Measurements from ENCODE around the gene FOXD4L4.
"Not testable (repeated sequence)": the region's sequence is repeated elsewhere in the genome, so short reads cannot be mapped to it uniquely, and the experiment has no call there.

Gene FOXD4L4

DNA sequence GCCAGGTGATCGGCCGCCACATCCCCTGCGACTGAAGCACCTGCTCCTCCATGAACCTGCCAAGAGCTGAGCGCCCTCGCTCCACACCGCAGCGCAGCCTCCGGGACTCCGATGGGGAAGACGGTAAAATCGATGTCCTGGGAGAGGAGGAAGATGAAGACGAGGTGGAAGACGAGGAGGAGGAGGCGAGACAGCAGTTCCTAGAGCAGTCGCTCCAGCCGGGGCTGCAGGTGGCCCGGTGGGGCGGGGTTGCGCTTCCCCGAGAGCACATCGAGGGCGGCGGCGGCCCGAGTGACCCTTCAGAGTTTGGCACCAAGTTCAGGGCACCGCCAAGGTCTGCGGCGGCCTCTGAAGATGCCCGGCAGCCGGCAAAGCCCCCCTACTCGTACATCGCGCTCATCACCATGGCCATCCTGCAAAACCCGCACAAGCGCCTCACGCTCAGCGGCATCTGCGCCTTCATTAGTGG, at the start of gene FOXD4L4:
TSS of gene FOXD4L4 (plus strand) at position 51 of the 469 bp plus-strand sequence. CDS start at position 51, 0 bp downstream.
- not testable (repeated sequence) for H3K27me3 ChIP-seq (ENCODE audit: control insufficient read depth in 1 of 2, insufficient read depth in 2 of 2, low read length in 2 of 2); H3K4me1 ChIP-seq (ENCODE audit: control insufficient read depth, insufficient read depth, low read length); H3K9ac ChIP-seq (ENCODE audit: low read length in 2 of 2); H3K4me3 ChIP-seq (ENCODE audit: low read length in 2 of 2); H3K27ac ChIP-seq (ENCODE audit: low read length); H3K9me3 ChIP-seq (ENCODE audit: control insufficient read depth in 2 of 2, low read length in 2 of 2); H3K36me3 ChIP-seq (ENCODE audit: control insufficient read depth in 2 of 2, insufficient read depth in 2 of 2, low read length in 2 of 2)

DNA sequence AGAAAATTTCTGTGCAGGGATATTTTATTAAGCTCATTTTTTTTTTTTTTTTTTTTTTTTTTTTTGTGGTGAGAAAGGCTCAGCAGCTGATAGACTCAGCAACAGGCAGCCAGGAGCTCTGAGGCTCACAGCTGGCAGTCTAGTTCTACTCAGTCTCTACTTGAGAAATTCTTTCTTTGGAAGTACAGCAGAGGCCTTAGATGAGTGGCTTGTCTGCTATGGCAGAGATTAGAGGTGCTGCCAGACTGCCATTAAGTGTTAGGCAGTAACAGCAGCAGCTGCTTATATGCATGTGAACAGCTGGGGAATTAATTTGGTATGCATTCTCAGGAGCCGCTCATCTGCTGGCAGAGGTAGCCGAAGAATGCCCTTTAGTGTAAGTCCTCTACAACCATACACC, 33.4 kb upstream of the FOXD4L4 start:
- not testable (repeated sequence) for H3K4me3 ChIP-seq (ENCODE audit: low read length in 2 of 2); H3K27ac ChIP-seq (ENCODE audit: low read length); H3K9me3 ChIP-seq (ENCODE audit: control insufficient read depth in 2 of 2, low read length in 2 of 2); H3K9ac ChIP-seq (ENCODE audit: low read length in 2 of 2); H3K4me1 ChIP-seq (ENCODE audit: control insufficient read depth, insufficient read depth, low read length); H3K27me3 ChIP-seq (ENCODE audit: control insufficient read depth in 1 of 2, insufficient read depth in 2 of 2, low read length in 2 of 2); H3K36me3 ChIP-seq (ENCODE audit: control insufficient read depth in 2 of 2, insufficient read depth in 2 of 2, low read length in 2 of 2)

DNA sequence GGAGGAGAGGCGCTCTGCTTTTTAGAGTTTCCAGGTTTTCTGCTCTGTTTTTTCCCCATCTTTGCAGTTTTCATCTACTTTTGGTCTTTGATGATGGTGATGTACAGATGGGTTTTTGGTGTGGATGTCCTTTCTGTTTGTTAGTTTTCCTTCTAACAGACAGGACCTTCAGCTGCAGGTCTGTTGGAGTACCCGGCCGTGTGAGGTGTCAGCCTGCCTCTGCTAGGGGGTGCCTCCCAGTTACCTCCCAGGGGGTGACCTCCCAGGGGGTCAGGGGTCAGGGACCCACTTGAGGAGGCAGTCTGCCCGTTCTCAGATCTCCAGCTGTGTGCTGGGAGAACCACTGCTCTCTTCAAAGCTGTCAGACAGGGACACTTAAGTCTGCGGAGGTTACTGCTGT, 22.5 kb upstream of the FOXD4L4 start:
- not testable (repeated sequence) for H3K27me3 ChIP-seq (ENCODE audit: control insufficient read depth in 1 of 2, insufficient read depth in 2 of 2, low read length in 2 of 2); H3K27ac ChIP-seq (ENCODE audit: low read length); H3K9ac ChIP-seq (ENCODE audit: low read length in 2 of 2); H3K36me3 ChIP-seq (ENCODE audit: control insufficient read depth in 2 of 2, insufficient read depth in 2 of 2, low read length in 2 of 2); H3K4me1 ChIP-seq (ENCODE audit: control insufficient read depth, insufficient read depth, low read length); H3K9me3 ChIP-seq (ENCODE audit: control insufficient read depth in 2 of 2, low read length in 2 of 2); H3K4me3 ChIP-seq (ENCODE audit: low read length in 2 of 2)

DNA sequence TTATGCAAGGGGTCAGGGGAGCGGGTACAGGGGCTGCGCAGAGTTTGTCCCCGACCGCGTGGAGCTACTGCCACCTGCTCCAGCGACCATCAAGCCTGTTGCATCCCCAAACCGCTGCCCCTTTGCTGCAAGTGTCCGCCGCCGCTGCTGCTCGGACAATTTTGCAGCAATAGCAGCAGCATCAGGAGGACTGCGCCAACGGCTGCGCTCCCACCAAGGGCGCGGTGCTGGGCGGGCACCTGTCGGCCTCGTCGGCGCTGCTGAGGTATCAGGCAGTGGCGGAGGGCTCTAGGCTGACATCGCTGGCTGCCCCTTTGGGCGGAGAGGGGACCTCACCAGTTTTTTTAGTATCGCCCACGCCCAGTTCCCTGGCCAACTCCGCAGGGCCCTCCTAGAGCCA, 1.2 kb downstream of the FOXD4L4 start:
- not testable (repeated sequence) for H3K4me3 ChIP-seq (ENCODE audit: low read length in 2 of 2); H3K4me1 ChIP-seq (ENCODE audit: control insufficient read depth, insufficient read depth, low read length); H3K9ac ChIP-seq (ENCODE audit: low read length in 2 of 2); H3K27ac ChIP-seq (ENCODE audit: low read length); H3K36me3 ChIP-seq (ENCODE audit: control insufficient read depth in 2 of 2, insufficient read depth in 2 of 2, low read length in 2 of 2); H3K27me3 ChIP-seq (ENCODE audit: control insufficient read depth in 1 of 2, insufficient read depth in 2 of 2, low read length in 2 of 2); H3K9me3 ChIP-seq (ENCODE audit: control insufficient read depth in 2 of 2, low read length in 2 of 2)
